Suprapubic skin (tissue), 4 donors: Measurements from ENCODE around the gene ADM.

ENCODE experiments used
- POLR2A ChIP-seq, 2 donors: fragments of 450-650 bp; IDR thresholded peaks; one replicate each; pipeline ENCODE4 v1.6.1; 2017; ENCODE audit warnings: antibody characterized with exemption in 2 of 2, mild to moderate bottlenecking in 2 of 2, moderate library complexity in 2 of 2
- POLR2AphosphoS5 ChIP-seq, 3 donors: sonication (generic); formaldehyde crosslinking; IDR thresholded peaks; one replicate each; pipeline ENCODE4 v1.6.1; 2017; ENCODE audit warnings: antibody characterized with exemption in 3 of 3
- TF ChIP-seq, protein P1 (sequence below), 2 donors: fragments of 200-600 bp in 1 of 2; fragments of 450-650 bp in 1 of 2; sonication (generic) in 1 of 2; IDR thresholded peaks; one replicate each; pipeline ENCODE4 v1.5.1; 2016 to 2019; ENCODE audit warnings: antibody characterized with exemption in 2 of 2, mild to moderate bottlenecking in 1 of 2, moderate library complexity in 1 of 2

DNA sequence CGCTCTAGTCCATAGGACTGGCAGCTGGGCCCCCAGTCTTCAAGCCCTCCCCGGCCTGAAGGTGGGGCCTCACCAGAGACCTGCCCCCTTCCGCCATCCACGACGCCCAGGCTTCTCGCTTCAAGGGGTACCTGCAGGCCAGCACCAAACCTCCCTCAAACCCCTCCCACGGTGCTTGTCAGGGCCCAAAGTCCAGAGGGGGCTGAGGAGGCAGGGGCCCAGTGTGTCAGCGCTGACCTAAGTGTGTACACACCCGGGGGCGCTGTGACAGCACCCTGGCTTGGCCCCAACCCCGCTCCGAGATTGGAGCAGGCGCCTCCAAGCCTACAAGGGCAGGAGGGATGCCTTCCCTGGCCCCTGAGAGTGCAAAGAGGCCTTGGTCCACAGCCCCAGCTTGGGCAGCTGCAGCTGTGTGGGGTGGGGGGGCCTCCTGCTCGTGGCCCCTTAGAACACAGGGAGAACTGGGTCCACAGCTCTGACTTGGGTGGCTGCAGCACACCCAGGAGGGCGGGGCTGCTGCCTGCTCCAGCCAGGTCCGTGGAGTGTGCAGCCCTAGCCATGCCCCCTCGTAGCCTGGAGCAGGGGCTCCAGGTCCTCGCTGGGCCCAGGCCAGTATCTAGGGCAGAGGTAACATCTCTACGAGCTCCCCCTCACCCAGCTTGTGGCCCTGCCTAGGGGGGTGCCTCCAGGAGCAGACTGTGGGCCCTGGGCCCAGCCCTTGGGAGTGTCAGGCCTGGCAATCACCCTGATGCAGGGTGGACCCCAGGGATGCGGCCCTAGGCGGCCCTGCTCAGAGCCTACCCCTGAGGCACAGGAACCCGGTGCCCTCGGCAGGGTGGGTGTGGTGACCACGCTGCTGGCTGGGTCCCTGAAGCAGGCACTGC lies 15.8 kb upstream of the ADM start:
- TF ChIP-seq, protein P1, sequence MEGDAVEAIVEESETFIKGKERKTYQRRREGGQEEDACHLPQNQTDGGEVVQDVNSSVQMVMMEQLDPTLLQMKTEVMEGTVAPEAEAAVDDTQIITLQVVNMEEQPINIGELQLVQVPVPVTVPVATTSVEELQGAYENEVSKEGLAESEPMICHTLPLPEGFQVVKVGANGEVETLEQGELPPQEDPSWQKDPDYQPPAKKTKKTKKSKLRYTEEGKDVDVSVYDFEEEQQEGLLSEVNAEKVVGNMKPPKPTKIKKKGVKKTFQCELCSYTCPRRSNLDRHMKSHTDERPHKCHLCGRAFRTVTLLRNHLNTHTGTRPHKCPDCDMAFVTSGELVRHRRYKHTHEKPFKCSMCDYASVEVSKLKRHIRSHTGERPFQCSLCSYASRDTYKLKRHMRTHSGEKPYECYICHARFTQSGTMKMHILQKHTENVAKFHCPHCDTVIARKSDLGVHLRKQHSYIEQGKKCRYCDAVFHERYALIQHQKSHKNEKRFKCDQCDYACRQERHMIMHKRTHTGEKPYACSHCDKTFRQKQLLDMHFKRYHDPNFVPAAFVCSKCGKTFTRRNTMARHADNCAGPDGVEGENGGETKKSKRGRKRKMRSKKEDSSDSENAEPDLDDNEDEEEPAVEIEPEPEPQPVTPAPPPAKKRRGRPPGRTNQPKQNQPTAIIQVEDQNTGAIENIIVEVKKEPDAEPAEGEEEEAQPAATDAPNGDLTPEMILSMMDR (IDR thresholded peaks at IDR 0.05) = no peak
- TF ChIP-seq POLR2A (IDR thresholded peaks at IDR 0.05) (no peak), POLR2AphosphoS5 (IDR thresholded peaks at IDR 0.05) (no peak)
